GM19468 (cell line): ENCODE results near the gene SRSF8.

Experiments used
- ATAC-seq: cut with Tn5 transposase; IDR thresholded peaks from one replicate; pipeline ENCODE4 v1.9.1; 2021; ENCODE audit warnings: mild to moderate bottlenecking, moderate library complexity, moderate number of reproducible peaks; ENCODE audit not compliant: unreplicated experiment; ENCODE audit errors: extremely low read depth

The SRSF8 gene

GRCh38 chr11:95119361-95120060, 52.8 kb downstream of the SRSF8 start:
- ATAC-seq, result no peak
